IPS-18c (cell line): ENCODE results near the gene LRRC18.

Experiments used
- H3K4me3 ChIP-seq: 2 replicates; pipeline ENCODE4 v1.7.0; 2013; ENCODE audit warnings: low read depth, mild to moderate bottlenecking, low read length, moderate library complexity; ENCODE audit not compliant: insufficient read depth
- H3K9me3 ChIP-seq: one replicate; pipeline ENCODE4 v1.6.1; 2013; ENCODE audit warnings: mild to moderate bottlenecking, low read length, moderate library complexity; ENCODE audit not compliant: control insufficient read depth, insufficient read depth

LRRC18 gene

GRCh38 chr10:48948470-48949037, 8.9 kb upstream of the LRRC18 start:
- H3K9me3 ChIP-seq, result no peaks in the 10 kb centered on the region
- no peak overlapping the region; the same call in 1 of the 2 replicates for H3K4me3 ChIP-seq

- H3K4me3 ChIP-seq, result no peak overlapping the region
- H3K9me3 ChIP-seq, result no peaks in the 10 kb centered on the region
These were observed 8.2 kb upstream of the LRRC18 start for GRCh38 chr10:48947690-48948469.

- H3K4me3 ChIP-seq, result no peak overlapping the region
- H3K9me3 ChIP-seq, result no peaks in the 10 kb centered on the region
These were observed 7.4 kb upstream of the LRRC18 start for GRCh38 chr10:48946891-48947500.

- Histone ChIP-seq H3K9me3 (no peaks in the 10 kb centered on the region), H3K4me3 (no peak overlapping the region)
These were observed 6.7 kb upstream of the LRRC18 start for GRCh38 chr10:48946332-48946731.

GRCh38 chr10:48945441-48946130, 5.9 kb upstream of the LRRC18 start:
- H3K9me3 ChIP-seq, result no peaks in the 10 kb centered on the region
- no peak overlapping the region for H3K4me3 ChIP-seq

- no peak overlapping the region for H3K4me3 ChIP-seq
- no peaks in the 10 kb centered on the region for H3K9me3 ChIP-seq
These were observed 4.5 kb upstream of the LRRC18 start for GRCh38 chr10:48944171-48944570.

GRCh38 chr10:48943096-48943495, 3.5 kb upstream of the LRRC18 start:
- no peak overlapping the region for H3K4me3 ChIP-seq
- no peaks in the 10 kb centered on the region for H3K9me3 ChIP-seq

GRCh38 chr10:48941427-48942075, 1.9 kb upstream of the LRRC18 start:
- Histone ChIP-seq H3K9me3 (no peaks in the 10 kb centered on the region), H3K4me3 (no peak overlapping the region)

GRCh38 chr10:48940958-48941357, 1.3 kb upstream of the LRRC18 start:
- no peaks in the 10 kb centered on the region for H3K9me3 ChIP-seq
- H3K4me3 ChIP-seq, result no peak overlapping the region

GRCh38 chr10:48940372-48940771, 732 bp upstream of the LRRC18 start:
- Histone ChIP-seq H3K4me3 (no peak overlapping the region), H3K9me3 (no peaks in the 10 kb centered on the region)

GRCh38 chr10:48938990-48939536, 577 bp downstream of the LRRC18 start:
- no peak overlapping the region for H3K4me3 ChIP-seq
- no peaks in the 10 kb centered on the region for H3K9me3 ChIP-seq

GRCh38 chr10:48938281-48938680, 1.4 kb downstream of the LRRC18 start:
- H3K9me3 ChIP-seq, result no peaks in the 10 kb centered on the region
- H3K4me3 ChIP-seq, result no peak overlapping the region

- Histone ChIP-seq H3K9me3 (no peaks in the 10 kb centered on the region), H3K4me3 (no peak overlapping the region)
These were observed 1.8 kb downstream of the LRRC18 start for GRCh38 chr10:48937796-48938195.

GRCh38 chr10:48935577-48935976, 4.1 kb downstream of the LRRC18 start:
- Histone ChIP-seq H3K4me3 (no peak overlapping the region), H3K9me3 (no peaks in the 10 kb centered on the region)

GRCh38 chr10:48934672-48935501, 4.8 kb downstream of the LRRC18 start:
- H3K4me3 ChIP-seq, result no peak overlapping the region
- no peaks in the 10 kb centered on the region for H3K9me3 ChIP-seq

- Histone ChIP-seq H3K9me3 (no peaks in the 10 kb centered on the region), H3K4me3 (no peak overlapping the region)
These were observed 6.6 kb downstream of the LRRC18 start for GRCh38 chr10:48932831-48933664.
